Keratinocyte (primary cell): ENCODE results near the gene UBR3. TPM values are rescaled to one million over a fixed set of nuclear protein-coding genes. Genes with fewer than 3 reads are reported as not detected.

Experiments
- DNase-seq: peaks from one replicate; pipeline ENCODE4 v3.0.0-alpha.2; 2011; ENCODE audit warnings: low read depth, missing footprints, low spot score
- FAIRE-seq: peaks from 2 replicates; lab custom pipeline; 2011; peaks lifted over from hg19 to GRCh38; lab: Jason Lieb, UNC
- H2AFZ ChIP-seq: 2 replicates; pipeline ENCODE4 v1.6.0; 2012; ENCODE audit warnings: low read length, control low read depth, inconsistent platforms; ENCODE audit not compliant: control insufficient read depth
- H3K27ac ChIP-seq: 2 replicates; pipeline ENCODE4 v1.5.1; 2011; ENCODE audit warnings: low read length; ENCODE audit not compliant: control insufficient read depth, insufficient read depth
- H3K27me3 ChIP-seq: 3 replicates; pipeline ENCODE4 v1.6.0; 2011; ENCODE audit warnings: low read length; ENCODE audit not compliant: control insufficient read depth, insufficient read depth; ENCODE audit errors: extremely low read depth
- H3K36me3 ChIP-seq, 2 experiments: 2 replicates in 1 of 2; 3 replicates in 1 of 2; pipeline ENCODE4 v1.5.1; 2011; ENCODE audit warnings: low read length in 2 of 2, mild to moderate bottlenecking in 1 of 2; ENCODE audit not compliant: control insufficient read depth in 2 of 2, insufficient read depth in 2 of 2; ENCODE audit errors: extremely low read depth in 1 of 2
- H3K4me1 ChIP-seq: 3 replicates; pipeline ENCODE4 v1.5.1; 2011; ENCODE audit warnings: low read length; ENCODE audit not compliant: control insufficient read depth, insufficient read depth; ENCODE audit errors: extremely low read depth
- H3K4me2 ChIP-seq: 3 replicates; pipeline ENCODE4 v1.6.0; 2011; ENCODE audit warnings: low read depth, low read length; ENCODE audit not compliant: control insufficient read depth, insufficient read depth; ENCODE audit errors: extremely low read depth
- H3K4me3 ChIP-seq, 3 experiments: fragments of 200-600 bp in 1 of 3; sonication (generic) in 1 of 3; 2 replicates in 2 of 3; 3 replicates in 1 of 3; pipeline ENCODE4 v1.5.1; 2011 to 2016; ENCODE audit warnings: low read length in 3 of 3, mild to moderate bottlenecking in 3 of 3, control low read depth in 2 of 3, inconsistent platforms in 1 of 3, low read depth in 1 of 3, mixed read lengths in 1 of 3, mixed run types in 1 of 3, moderate library complexity in 1 of 3; ENCODE audit not compliant: control insufficient read depth in 2 of 3, insufficient read depth in 2 of 3; ENCODE audit errors: extremely low read depth in 1 of 3
- H3K79me2 ChIP-seq: 2 replicates; pipeline ENCODE4 v1.6.0; 2012; ENCODE audit warnings: low read length; ENCODE audit not compliant: control insufficient read depth, insufficient read depth
- H3K9ac ChIP-seq: 3 replicates; pipeline ENCODE4 v1.6.0; 2011; ENCODE audit warnings: low read length; ENCODE audit not compliant: control insufficient read depth, insufficient read depth; ENCODE audit errors: extremely low read depth
- H3K9me1 ChIP-seq: 3 replicates; pipeline ENCODE4 v1.6.0; 2011; ENCODE audit warnings: low read length; ENCODE audit not compliant: control insufficient read depth, insufficient read depth; ENCODE audit errors: extremely low read depth
- H3K9me3 ChIP-seq: 2 replicates; pipeline ENCODE4 v1.5.1; 2012; ENCODE audit warnings: low read depth, low read length; ENCODE audit not compliant: control insufficient read depth
- H4K20me1 ChIP-seq: 3 replicates; pipeline ENCODE4 v1.6.0; 2011; ENCODE audit warnings: low read length; ENCODE audit not compliant: control insufficient read depth, insufficient read depth; ENCODE audit errors: extremely low read depth
- EZH2 ChIP-seq: IDR thresholded peaks from one replicate; pipeline ENCODE4 v1.6.1; 2012; ENCODE audit warnings: inconsistent platforms, mild to moderate bottlenecking, low read length, moderate library complexity
- dilution Hi-C: fragments of 300-500 bp; cut with MboI; formaldehyde crosslinking; loops from one replicate; pipeline ENCODE4 v1.7.0; 2020; ENCODE audit warnings: low sequenced_read_pairs; ENCODE audit not compliant: extremely low pct_ligation_motif_present
- polyA plus RNA-seq, 5 experiments: library from polyadenylated mRNA; depleted of rRNA in 3 of 5; stranded (reverse) in 3 of 5; stranded (forward) in 1 of 5; unstranded in 1 of 5; fragments of >200 nt; gene quantifications; 1 replicate in 1 of 5; 2 replicates in 3 of 5; 3 replicates in 1 of 5; pipeline versions ENCODE4 v1.2.1 to v1.2.3, GENCODE V29; 2011 to 2012; ENCODE audit warnings: missing spikeins in 2 of 5, low read depth in 1 of 5, low replicate concordance in 1 of 5
- TF ChIP-seq, protein P1 (sequence below), 3 experiments: IDR thresholded peaks in 1 of 3; conservative IDR thresholded peaks in 1 of 3; optimal IDR thresholded peaks in 1 of 3; 2 replicates in 2 of 3; 3 replicates in 1 of 3; pipeline versions ENCODE3 to v1.5.1; 2011; ENCODE audit warnings: low read length in 3 of 3, mild to moderate bottlenecking in 3 of 3, moderate library complexity in 2 of 3, control low read depth in 1 of 3, inconsistent platforms in 1 of 3; ENCODE audit not compliant: insufficient read depth in 2 of 3; ENCODE audit errors: extremely low read depth in 1 of 3

The UBR3 gene
- polyA plus RNA-seq, 1 donor (not counting 4 experiments of a cell fraction or from before 2014, with no cell fraction given): 14.7 TPM

DNA sequence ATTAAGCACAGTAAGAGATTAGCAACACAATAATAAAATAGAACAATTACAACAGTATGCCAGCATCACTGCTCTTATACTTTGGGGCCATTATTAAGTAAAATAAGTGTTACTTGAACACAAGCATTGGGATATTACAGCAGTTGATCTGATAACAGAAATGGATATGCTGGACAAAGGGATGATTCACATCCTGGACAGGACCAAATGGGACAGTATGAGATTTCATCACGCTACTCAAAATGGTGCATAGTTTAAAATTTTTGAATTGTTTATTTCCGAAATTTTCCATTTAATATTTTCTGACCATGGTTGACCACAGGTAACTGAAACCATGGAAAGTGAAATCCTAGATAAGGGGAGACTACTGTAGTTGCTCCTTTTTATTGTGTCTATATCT, 138.2 kb downstream of the UBR3 start:
- Histone ChIP-seq H4K20me1 (no peaks in the 10 kb centered on the region), H3K9me3 (no peaks in the 10 kb centered on the region), H3K9me1 (no peaks in the 10 kb centered on the region), H3K27me3 (no peaks in the 10 kb centered on the region), H3K4me1 (no peaks in the 10 kb centered on the region), H3K4me3 (no peak overlapping the region), H3K9ac (no peak overlapping the region), H3K27ac (no peak overlapping the region), H2AFZ (no peak overlapping the region), H3K36me3 (peaks cover 0 to 5% of the 10 kb centered on the region in 2 experiments), H3K4me2 (no peak overlapping the region), H3K79me2 (no peaks in the 10 kb centered on the region)
- dilution Hi-C loops: no loop called here
- FAIRE-seq: no peak
- TF ChIP-seq, protein P1, sequence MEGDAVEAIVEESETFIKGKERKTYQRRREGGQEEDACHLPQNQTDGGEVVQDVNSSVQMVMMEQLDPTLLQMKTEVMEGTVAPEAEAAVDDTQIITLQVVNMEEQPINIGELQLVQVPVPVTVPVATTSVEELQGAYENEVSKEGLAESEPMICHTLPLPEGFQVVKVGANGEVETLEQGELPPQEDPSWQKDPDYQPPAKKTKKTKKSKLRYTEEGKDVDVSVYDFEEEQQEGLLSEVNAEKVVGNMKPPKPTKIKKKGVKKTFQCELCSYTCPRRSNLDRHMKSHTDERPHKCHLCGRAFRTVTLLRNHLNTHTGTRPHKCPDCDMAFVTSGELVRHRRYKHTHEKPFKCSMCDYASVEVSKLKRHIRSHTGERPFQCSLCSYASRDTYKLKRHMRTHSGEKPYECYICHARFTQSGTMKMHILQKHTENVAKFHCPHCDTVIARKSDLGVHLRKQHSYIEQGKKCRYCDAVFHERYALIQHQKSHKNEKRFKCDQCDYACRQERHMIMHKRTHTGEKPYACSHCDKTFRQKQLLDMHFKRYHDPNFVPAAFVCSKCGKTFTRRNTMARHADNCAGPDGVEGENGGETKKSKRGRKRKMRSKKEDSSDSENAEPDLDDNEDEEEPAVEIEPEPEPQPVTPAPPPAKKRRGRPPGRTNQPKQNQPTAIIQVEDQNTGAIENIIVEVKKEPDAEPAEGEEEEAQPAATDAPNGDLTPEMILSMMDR (optimal IDR thresholded peaks at IDR 0.05 in 1 of 3, IDR thresholded peaks at IDR 0.05 in 1 of 3, conservative IDR thresholded peaks at IDR 0.05 in 1 of 3; ENCODE audit: extremely low read depth in 1 of 3, insufficient read depth in 2 of 3, low read length in 3 of 3): no peak
- TF ChIP-seq EZH2: no peak
- no peak for DNase-seq

DNA sequence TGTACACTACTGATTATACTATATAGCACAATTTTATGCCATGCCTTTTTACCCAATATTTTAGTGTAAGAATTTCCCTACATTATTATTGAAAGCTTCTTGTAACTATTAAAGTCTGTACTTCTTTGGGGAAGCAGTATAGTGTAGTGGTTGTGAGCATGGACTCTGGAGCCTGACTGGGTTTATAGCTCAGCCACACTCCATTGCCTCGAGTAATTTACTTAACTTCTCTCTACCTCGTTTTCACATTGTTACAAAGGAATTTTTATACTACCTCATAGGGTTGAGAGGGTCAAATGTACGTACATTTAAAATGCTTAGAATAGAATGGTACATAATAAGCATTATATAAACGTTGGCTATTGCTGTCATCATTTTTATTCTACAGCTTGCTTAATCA, 139.2 kb downstream of the UBR3 start:
- H3K36me3 ChIP-seq: peaks cover 0 to 5% of the 10 kb centered on the region in 2 experiments
- H3K4me3 ChIP-seq: no peak overlapping the region
- DNase-seq (no peak), FAIRE-seq (no peak)
- H3K9me1 ChIP-seq: no peaks in the 10 kb centered on the region
- dilution Hi-C loops: no loop called here
- no peak overlapping the region for H3K27ac ChIP-seq
- H4K20me1 ChIP-seq: no peaks in the 10 kb centered on the region
- TF ChIP-seq EZH2: no peak
- TF ChIP-seq, protein P1 (optimal IDR thresholded peaks at IDR 0.05 in 1 of 3, IDR thresholded peaks at IDR 0.05 in 1 of 3, conservative IDR thresholded peaks at IDR 0.05 in 1 of 3; ENCODE audit: extremely low read depth in 1 of 3, insufficient read depth in 2 of 3, low read length in 3 of 3): no peak
- H3K9ac ChIP-seq: no peak overlapping the region
- H3K27me3 ChIP-seq: no peaks in the 10 kb centered on the region
- no peaks in the 10 kb centered on the region for H3K4me1 ChIP-seq
- no peaks in the 10 kb centered on the region for H3K79me2 ChIP-seq
- no peak overlapping the region for H3K4me2 ChIP-seq
- H2AFZ ChIP-seq: no peak overlapping the region
- no peaks in the 10 kb centered on the region for H3K9me3 ChIP-seq
